ENCODE measurements around the gene ANAPC4.
"Not testable (repeated sequence)": the region's sequence is repeated elsewhere in the genome, so short reads cannot be mapped to it uniquely, and the experiment has no call there.

ANAPC4 gene

GRCh38 chr4:25367004-25367621, 9.9 kb upstream of the ANAPC4 start:
- FAIRE-seq (no peak), DNase-seq (ENCODE audit: insufficient read length, low spot score) (no peak)
- TF ChIP-seq CTCF (IDR thresholded peaks at IDR 0.05; ENCODE audit: insufficient read depth, missing control alignments), result peak; percentile 82

- FAIRE-seq (no peak), DNase-seq (ENCODE audit: insufficient read length, low spot score) (no peak)
- no peak for TF ChIP-seq CTCF (IDR thresholded peaks at IDR 0.05; ENCODE audit: insufficient read depth, missing control alignments)
Measured at GRCh38 chr4:25367877-25368276, 9.2 kb upstream of the ANAPC4 start.

- no peak for TF ChIP-seq CTCF (IDR thresholded peaks at IDR 0.05; ENCODE audit: insufficient read depth, missing control alignments)
Measured at GRCh38 chr4:25368315-25368714, 8.7 kb upstream of the ANAPC4 start.

GRCh38 chr4:25370242-25370641, 6.8 kb upstream of the ANAPC4 start:
- no peak for TF ChIP-seq CTCF (IDR thresholded peaks at IDR 0.05; ENCODE audit: insufficient read depth, missing control alignments)
- DNase-seq (ENCODE audit: insufficient read length, low spot score), result no peak
- FAIRE-seq, result no peak

More at GRCh38 chr4:25368315-25368714, 8.7 kb upstream of the ANAPC4 start:
- no peak for DNase-seq (ENCODE audit: insufficient read length, low spot score)
- FAIRE-seq, result no peak

GRCh38 chr4:25372549-25372948, 4.5 kb upstream of the ANAPC4 start:
- FAIRE-seq; DNase-seq (ENCODE audit: insufficient read length, low spot score): not testable (repeated sequence)

- no peak for DNase-seq (ENCODE audit: insufficient read length, low spot score)
Measured at GRCh38 chr4:25377572-25378436, 741 bp downstream of the ANAPC4 start.

GRCh38 chr4:25378437-25378743, 1.3 kb downstream of the ANAPC4 start:
- no peak for TF ChIP-seq CTCF (IDR thresholded peaks at IDR 0.05; ENCODE audit: insufficient read depth, missing control alignments)
- FAIRE-seq, result no peak
- DNase-seq (ENCODE audit: insufficient read length, low spot score), result no peak

More at GRCh38 chr4:25377572-25378436, 741 bp downstream of the ANAPC4 start:
- no peak for TF ChIP-seq CTCF (IDR thresholded peaks at IDR 0.05; ENCODE audit: insufficient read depth, missing control alignments)
- FAIRE-seq, result no peak
